K562 (cell line): Measurements from ENCODE around the gene PSG2. TPM values are rescaled to one million over a fixed set of nuclear protein-coding genes. Genes with fewer than 3 reads are reported as not detected.
"Not testable (repeated sequence)": the region's sequence is repeated elsewhere in the genome, so short reads cannot be mapped to it uniquely, and the experiment has no call there.

Experiments used
- ATAC-seq: fragments of 200-7000 bp; cut with Tn5 transposase; 3 replicates; pipeline ENCODE4 v1.9.1; 2020; ENCODE audit warnings: moderate library complexity
- BruUV-seq: library from RNA; stranded (reverse); fragments of 400-500 nt; replicated peaks from 2 replicates; lab custom pipeline; 2021; lab: Mats Ljungman, UMichigan
- CTCF ChIA-PET: fragments of 300-600 bp; formaldehyde crosslinking; extraction: SDS; loops from one replicate; lab custom pipeline; 2021; ENCODE audit warnings: low intra/inter-chr PET ratio; lab: Yijun Ruan, JAX
- POLR2A ChIA-PET: fragments of 300-600, 350-650 bp; sonication (Branson Sonifier 250); formaldehyde crosslinking; extraction: SDS; loops from one replicate; lab custom pipeline; 2021; ENCODE audit warnings: antibody characterized with exemption, inconsistent platforms; lab: Yijun Ruan, JAX
- DNase-seq, 4 experiments: peaks; one replicate each; pipeline versions ENCODE4 v3.0.0 to v3.0.0-alpha.2; 2011 to 2018; ENCODE audit warnings: low spot score in 3 of 4, mixed read lengths in 3 of 4; ENCODE audit errors: extremely low read depth in 1 of 4
- FAIRE-seq: peaks from 2 replicates; lab custom pipeline; 2011; peaks lifted over from hg19 to GRCh38; lab: Jason Lieb, UNC
- H2AFZ ChIP-seq: 2 replicates; pipeline ENCODE4 v1.6.0; 2011; ENCODE audit warnings: low read depth, low read length, control low read depth, inconsistent platforms
- H3K27ac ChIP-seq: fragments of 200-600 bp; 3 replicates; pipeline ENCODE4 v1.8.0; 2011; ENCODE audit warnings: low read depth, mild to moderate bottlenecking, control low read depth, inconsistent platforms, low read length, moderate library complexity, mixed read lengths; ENCODE audit errors: extremely low read depth
- H3K27me3 ChIP-seq, 2 experiments: fragments of 300-600 bp in 1 of 2; 2 replicates in 1 of 2; 3 replicates in 1 of 2; pipeline versions ENCODE4 v1.6.0 to v1.8.0; 2011; ENCODE audit warnings: inconsistent platforms in 2 of 2, low read length in 2 of 2, mild to moderate bottlenecking in 1 of 2, mixed read lengths in 1 of 2, moderate library complexity in 1 of 2; ENCODE audit not compliant: control insufficient read depth in 2 of 2, insufficient read depth in 2 of 2
- H3K36me3 ChIP-seq: fragments of 300-600 bp; 3 replicates; pipeline ENCODE4 v1.8.0; 2011; ENCODE audit warnings: mild to moderate bottlenecking, low read length, inconsistent platforms; ENCODE audit not compliant: control insufficient read depth, insufficient read depth
- H3K4me1 ChIP-seq, 2 experiments: fragments of 200-600 bp in 1 of 2; replicated peaks in 1 of 2; 2 replicates in 1 of 2; 3 replicates in 1 of 2; pipeline versions ENCODE4 v1.5.1 to v1.8.0; 2011; ENCODE audit warnings: inconsistent platforms in 2 of 2, low read length in 2 of 2, mild to moderate bottlenecking in 1 of 2, mixed read lengths in 1 of 2, moderate library complexity in 1 of 2; ENCODE audit not compliant: control insufficient read depth in 2 of 2, insufficient read depth in 2 of 2
- H3K4me2 ChIP-seq: 2 replicates; pipeline ENCODE4 v1.6.1; 2011; ENCODE audit warnings: low read length, control low read depth, inconsistent platforms, mixed read lengths; ENCODE audit not compliant: insufficient read depth
- H3K4me3 ChIP-seq: fragments of 200-600 bp; sonication (generic), shearing (Covaris generic); 2 replicates; pipeline ENCODE4 v1.5.1; 2016; ENCODE audit warnings: control low read depth, inconsistent platforms
- H3K79me2 ChIP-seq: fragments of 200-600 bp; 3 replicates; pipeline ENCODE4 v1.8.0; 2011; ENCODE audit warnings: low read length, inconsistent platforms; ENCODE audit not compliant: control insufficient read depth, insufficient read depth
- H3K9ac ChIP-seq, 2 experiments: 2 replicates each; pipeline versions ENCODE4 v1.6.0 to v1.6.1; 2011; ENCODE audit warnings: low read depth in 2 of 2, low read length in 2 of 2, control low read depth in 1 of 2, inconsistent platforms in 1 of 2, mild to moderate bottlenecking in 1 of 2, mixed read lengths in 1 of 2; ENCODE audit not compliant: insufficient read depth in 1 of 2
- H3K9me1 ChIP-seq: one replicate; pipeline ENCODE4 v1.6.0; 2011; ENCODE audit warnings: inconsistent platforms, mild to moderate bottlenecking, low read length, moderate library complexity; ENCODE audit not compliant: control insufficient read depth, insufficient read depth
- H3K9me3 ChIP-seq: replicated peaks from 2 replicates; pipeline ENCODE4 v1.5.1; 2011; ENCODE audit warnings: low read depth, low read length, inconsistent platforms; ENCODE audit not compliant: control insufficient read depth, insufficient read depth
- H4K20me1 ChIP-seq: replicated peaks from 2 replicates; pipeline ENCODE4 v1.6.1; 2011; ENCODE audit warnings: low read length, inconsistent platforms, mixed read lengths; ENCODE audit not compliant: control insufficient read depth, insufficient read depth
- CHD1 ChIP-seq: fragments of 200-600 bp; sonication (generic); IDR thresholded peaks from one replicate; pipeline ENCODE4 v1.6.1; 2012; ENCODE audit warnings: mild to moderate bottlenecking, moderate library complexity, low read length, inconsistent platforms
- FOXJ3 ChIP-seq: sonication (generic); formaldehyde crosslinking; IDR thresholded peaks from 2 replicates; pipeline ENCODE4 v1.4.0; 2020; ENCODE audit warnings: mild to moderate bottlenecking, missing genetic modification reagents
- IRF2 ChIP-seq: sonication (generic); formaldehyde crosslinking; IDR thresholded peaks from 2 replicates; pipeline ENCODE4 v1.8.1; 2022; ENCODE audit warnings: mild to moderate bottlenecking, missing genetic modification reagents
- RBM25 ChIP-seq: fragments of 200-400 bp; formaldehyde crosslinking; IDR thresholded peaks from 2 replicates; pipeline ENCODE4 v1.6.1; 2018; ENCODE audit warnings: low read length, low read depth, moderate library complexity; ENCODE audit not compliant: severe bottlenecking
- ZNF12 ChIP-seq: sonication (generic); formaldehyde crosslinking; IDR thresholded peaks from 2 replicates; pipeline ENCODE4 v1.4.0; 2020; ENCODE audit warnings: mild to moderate bottlenecking, missing genetic modification reagents
- WGBS: fragments of 100-300 bp; shearing (Covaris generic); methylation state at CpG from one replicate; pipeline ENCODE4 v1.1.6; 2016; ENCODE audit warnings: low coverage, mixed read lengths; ENCODE audit not compliant: insufficient coverage; ENCODE audit errors: missing lambda C conversion rate; 5-methylcytosine and 5-hydroxymethylcytosine counted together
- in situ Hi-C: fragments of 300-500 bp; cut with MboI; formaldehyde crosslinking; loops from 4 replicates; pipeline ENCODE4 v1.15.0; 2018; ENCODE audit warnings: inconsistent platforms, mixed read lengths
- intact Hi-C: fragments of 100-400 bp; cut with micrococcal nuclease; formaldehyde crosslinking; loops from 2 replicates; pipeline ENCODE4 v1.14.2; 2022
- polyA plus RNA-seq, 8 experiments: library from polyadenylated mRNA; depleted of rRNA in 4 of 8; stranded (reverse) in 5 of 8; unstranded in 3 of 8; fragments of >200 nt; fragmentation: Nextera tagmentation in 2 of 8; fragmentation: Illumina TruSeq in 1 of 8; extraction: Ambion mirVana in 2 of 8; extraction: Trizol in 1 of 8; gene quantifications; 2 replicates each; pipeline versions ENCODE4 v1.2.1 to v1.2.3, GENCODE V29; 2011 to 2014; ENCODE audit warnings: inconsistent platforms in 1 of 8, missing spikeins in 1 of 8
- total RNA-seq, 7 experiments: library from RNA; depleted of rRNA in 6 of 7; stranded (reverse); fragments of >200 nt in 6 of 7; fragmentation: Illumina TruSeq in 2 of 7; extraction: Trizol in 2 of 7; gene quantifications; 2 replicates each; pipeline versions ENCODE4 v1.2.1 to v1.2.3, GENCODE V29; 2011 to 2021; ENCODE audit warnings: low replicate concordance in 1 of 7
- TF ChIP-seq, protein P1 (sequence below), 3 experiments: IDR thresholded peaks in 2 of 3; conservative IDR thresholded peaks in 1 of 3; 2 replicates each; pipeline ENCODE4 v1.5.1; 2011 to 2012; ENCODE audit warnings: low read length in 3 of 3, mild to moderate bottlenecking in 3 of 3, control low read depth in 2 of 3, improper control_type of control experiment in 1 of 3, inconsistent platforms in 1 of 3, low read depth in 1 of 3, mixed read lengths in 1 of 3, moderate library complexity in 1 of 3; ENCODE audit not compliant: insufficient read depth in 2 of 3
- TF ChIP-seq, protein P2 (sequence below): IDR thresholded peaks from 2 replicates; pipeline ENCODE4 v1.6.1; 2016; ENCODE audit warnings: missing genetic modification characterization, missing compliant biosample characterization

The PSG2 gene
- total and polyA plus RNA-seq, 9 of the 15 experiments (the other 6 are each of a cell fraction or from before 2014, with no cell fraction given): not detected

DNA sequence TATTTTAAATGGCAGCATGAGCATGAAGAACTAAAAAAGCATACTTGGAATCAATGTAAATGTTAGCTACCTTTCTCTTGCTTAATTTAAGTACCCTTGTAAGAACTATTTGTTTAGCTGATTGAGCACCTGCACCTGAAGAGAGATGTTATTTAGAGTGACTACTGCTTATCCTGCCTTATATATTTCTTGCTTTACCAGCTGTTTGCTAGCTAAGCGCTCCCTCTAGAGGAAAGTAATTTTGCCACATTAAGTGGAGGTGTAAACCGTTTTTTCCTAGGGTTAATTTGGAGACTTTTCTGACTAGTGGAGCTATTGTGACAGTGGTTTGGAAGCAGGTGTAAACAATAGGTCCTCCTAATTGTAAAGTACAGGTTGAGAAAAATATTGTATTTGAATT, 19.4 kb upstream of the PSG2 start:
- DNase-seq: peak in 1 of 4 experiments; percentile 8
- intact Hi-C loops (no loop called here), in situ Hi-C loops (no loop called here)
- Histone ChIP-seq H3K79me2 (no peaks in the 10 kb centered on the region), H3K4me3 (no peak overlapping the region), H3K9me3 (no peaks in the 10 kb centered on the region), H2AFZ (no peak overlapping the region), H3K27me3 (no peaks in the 10 kb centered on the region), H3K27ac (no peak overlapping the region), H3K4me1 (no peaks in the 10 kb centered on the region), H3K9me1 (no peaks in the 10 kb centered on the region), H3K36me3 (no peaks in the 10 kb centered on the region), H4K20me1 (no peaks in the 10 kb centered on the region), H3K4me2 (no peak overlapping the region)
- POLR2A ChIA-PET: no interaction called here
- BruUV-seq: no TSS peak
- no peak for ATAC-seq
- 0% methylated on average over 2 of the region's 2 CpGs for WGBS
- CTCF ChIA-PET: interaction anchor here (0.6 kb wide), 1 partner anchor 209 kb away, joined by 7 read pairs; no protein-coding TSS in a partner anchor
- no peak for TF ChIP-seq IRF2
- TF ChIP-seq, protein P1, sequence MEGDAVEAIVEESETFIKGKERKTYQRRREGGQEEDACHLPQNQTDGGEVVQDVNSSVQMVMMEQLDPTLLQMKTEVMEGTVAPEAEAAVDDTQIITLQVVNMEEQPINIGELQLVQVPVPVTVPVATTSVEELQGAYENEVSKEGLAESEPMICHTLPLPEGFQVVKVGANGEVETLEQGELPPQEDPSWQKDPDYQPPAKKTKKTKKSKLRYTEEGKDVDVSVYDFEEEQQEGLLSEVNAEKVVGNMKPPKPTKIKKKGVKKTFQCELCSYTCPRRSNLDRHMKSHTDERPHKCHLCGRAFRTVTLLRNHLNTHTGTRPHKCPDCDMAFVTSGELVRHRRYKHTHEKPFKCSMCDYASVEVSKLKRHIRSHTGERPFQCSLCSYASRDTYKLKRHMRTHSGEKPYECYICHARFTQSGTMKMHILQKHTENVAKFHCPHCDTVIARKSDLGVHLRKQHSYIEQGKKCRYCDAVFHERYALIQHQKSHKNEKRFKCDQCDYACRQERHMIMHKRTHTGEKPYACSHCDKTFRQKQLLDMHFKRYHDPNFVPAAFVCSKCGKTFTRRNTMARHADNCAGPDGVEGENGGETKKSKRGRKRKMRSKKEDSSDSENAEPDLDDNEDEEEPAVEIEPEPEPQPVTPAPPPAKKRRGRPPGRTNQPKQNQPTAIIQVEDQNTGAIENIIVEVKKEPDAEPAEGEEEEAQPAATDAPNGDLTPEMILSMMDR (IDR thresholded peaks at IDR 0.05 in 2 of 3, conservative IDR thresholded peaks at IDR 0.05 in 1 of 3; ENCODE audit: insufficient read depth in 2 of 3, low read depth in 1 of 3, low read length in 3 of 3): peak in 2 of 3 experiments; percentile 19 to 38; a peak in 3 of 6 replicates
- TF ChIP-seq ZNF12: no peak
- no peak for TF ChIP-seq FOXJ3 (CRISPR knock-in tag)
- TF ChIP-seq CHD1: no peak
- TF ChIP-seq, protein P2, sequence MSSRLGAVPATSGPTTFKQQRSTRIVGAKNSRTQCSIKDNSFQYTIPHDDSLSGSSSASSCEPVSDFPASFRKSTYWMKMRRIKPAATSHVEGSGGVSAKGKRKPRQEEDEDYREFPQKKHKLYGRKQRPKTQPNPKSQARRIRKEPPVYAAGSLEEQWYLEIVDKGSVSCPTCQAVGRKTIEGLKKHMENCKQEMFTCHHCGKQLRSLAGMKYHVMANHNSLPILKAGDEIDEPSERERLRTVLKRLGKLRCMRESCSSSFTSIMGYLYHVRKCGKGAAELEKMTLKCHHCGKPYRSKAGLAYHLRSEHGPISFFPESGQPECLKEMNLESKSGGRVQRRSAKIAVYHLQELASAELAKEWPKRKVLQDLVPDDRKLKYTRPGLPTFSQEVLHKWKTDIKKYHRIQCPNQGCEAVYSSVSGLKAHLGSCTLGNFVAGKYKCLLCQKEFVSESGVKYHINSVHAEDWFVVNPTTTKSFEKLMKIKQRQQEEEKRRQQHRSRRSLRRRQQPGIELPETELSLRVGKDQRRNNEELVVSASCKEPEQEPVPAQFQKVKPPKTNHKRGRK (tag): no peak
- TF ChIP-seq RBM25: peak; percentile 65
- TF ChIP-seq, all 486 proteins: peak for 2
- FAIRE-seq: no peak
- H3K9ac ChIP-seq: no peak overlapping the region

DNA sequence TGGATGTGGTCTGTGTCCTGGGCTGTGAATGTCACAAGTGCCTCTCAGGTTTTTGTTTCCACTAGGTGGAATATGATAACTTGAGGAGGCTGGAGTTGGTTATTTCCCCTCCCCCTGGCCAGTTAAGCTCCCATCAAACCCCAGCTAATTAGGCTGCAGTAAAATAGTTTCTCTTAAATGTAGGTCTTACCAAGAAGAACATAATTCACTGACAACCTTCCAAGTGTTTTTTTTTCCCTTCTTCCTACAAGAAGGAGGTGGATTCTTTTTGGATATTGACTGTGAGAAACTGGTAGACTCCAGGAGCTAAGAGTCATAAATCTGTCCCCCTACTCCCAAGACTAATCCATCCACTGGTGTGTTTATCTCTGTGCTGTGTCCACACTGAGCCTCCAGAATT, 15.9 kb upstream of the PSG2 start:
- CTCF ChIA-PET, H3K9me1 ChIP-seq, H3K27ac ChIP-seq, in situ Hi-C loops, H3K79me2 ChIP-seq, H4K20me1 ChIP-seq, H3K9ac ChIP-seq, H3K4me3 ChIP-seq, BruUV-seq, DNase-seq, H2AFZ ChIP-seq, H3K4me2 ChIP-seq, H3K27me3 ChIP-seq, FAIRE-seq, POLR2A ChIA-PET, intact Hi-C loops, H3K9me3 ChIP-seq, ATAC-seq, H3K4me1 ChIP-seq, H3K36me3 ChIP-seq: not testable (repeated sequence)
